ENCODE measurements around the gene KCNQ2.

KCNQ2 gene

DNA sequence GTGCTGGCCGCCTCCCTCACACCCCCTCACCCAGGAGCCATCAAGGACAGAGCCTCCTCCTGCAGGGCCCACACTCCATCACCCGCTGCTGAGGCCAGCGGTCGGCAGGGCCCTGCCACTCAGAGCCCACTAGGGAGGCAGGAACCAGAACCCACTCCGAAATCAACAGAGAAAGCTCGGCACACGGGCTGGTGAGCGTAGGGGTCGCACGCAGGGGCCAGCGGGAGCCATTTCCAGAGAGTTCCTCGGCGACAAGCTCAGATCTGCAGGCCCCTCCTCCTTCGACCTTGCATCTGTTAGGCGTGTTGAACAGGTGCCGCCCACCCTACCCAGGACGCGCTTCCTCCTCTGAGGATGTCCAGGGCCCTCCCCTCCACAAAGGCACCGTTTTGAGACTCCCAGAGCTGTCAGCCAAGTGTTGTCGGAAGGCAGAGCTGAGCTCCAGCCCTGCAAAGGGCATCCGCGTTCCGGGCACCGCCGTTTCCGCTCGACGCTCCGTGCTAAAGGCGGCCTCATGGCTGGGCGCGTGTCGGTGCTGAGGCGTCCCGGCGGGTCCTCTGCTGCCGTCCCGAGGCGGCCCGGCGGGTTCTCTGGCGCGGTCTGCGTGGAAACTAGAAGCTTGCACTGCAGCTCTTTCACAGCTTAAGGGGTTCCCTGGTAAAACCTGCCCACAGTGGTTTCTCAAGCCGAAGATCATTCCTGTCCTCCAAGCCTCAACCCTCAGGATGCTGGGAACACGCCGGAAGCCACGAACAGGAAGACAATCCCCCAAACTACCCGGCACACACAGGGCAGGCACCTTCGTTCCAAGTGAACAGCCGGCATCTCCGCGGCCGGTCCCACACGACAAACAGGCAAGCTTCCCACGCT is 6.8 kb downstream of the KCNQ2 start:
- DNase-seq (ENCODE audit: low read depth, low spot score) = no peak
- H3K4me3 ChIP-seq = no peak overlapping the region
- H3K9ac ChIP-seq (ENCODE audit: insufficient read length) = no peak overlapping the region
- no peaks in the 10 kb centered on the region for H3K36me3 ChIP-seq (ENCODE audit: insufficient read depth, low read length)
- no peak for TF ChIP-seq POLR2AphosphoS5 (IDR thresholded peaks at IDR 0.05; ENCODE audit: borderline replicate concordance, low read depth, low read length)
- no peak for TF ChIP-seq FOXP2 (optimal IDR thresholded peaks at IDR 0.05; ENCODE audit: control extremely low read depth, extremely low read length, insufficient read depth)
- TF ChIP-seq EZH2 (IDR thresholded peaks at IDR 0.05) = no peak
- no peak overlapping the region for H3K27ac ChIP-seq
- H3K9me3 ChIP-seq (ENCODE audit: low read depth, low read length) = no peaks in the 10 kb centered on the region

DNA sequence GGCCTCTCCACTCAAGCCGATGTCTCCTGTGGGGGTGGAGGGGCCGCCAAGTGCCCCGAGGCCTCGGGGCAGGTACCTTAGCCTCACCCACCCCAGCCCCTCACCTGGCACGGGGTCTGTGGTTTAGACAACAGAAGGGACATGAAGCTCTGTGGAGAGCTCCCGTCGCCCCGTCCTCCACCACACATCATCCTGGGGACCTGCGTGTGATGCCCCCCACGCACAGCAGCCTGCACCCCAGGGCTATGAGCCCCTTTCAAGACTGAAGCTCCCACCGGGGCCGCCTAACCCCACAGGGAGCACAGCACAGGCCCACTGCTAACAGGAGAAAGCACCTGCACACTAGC is 8.2 kb downstream of the KCNQ2 start:
- Histone ChIP-seq H3K4me3 (no peak overlapping the region), H3K27ac (no peak overlapping the region), H3K9me3 (ENCODE audit: low read depth, low read length) (no peaks in the 10 kb centered on the region), H3K36me3 (ENCODE audit: insufficient read depth, low read length) (no peaks in the 10 kb centered on the region), H3K9ac (ENCODE audit: insufficient read length) (no peak overlapping the region)
- TF ChIP-seq EZH2 (IDR thresholded peaks at IDR 0.05) (no peak), FOXP2 (optimal IDR thresholded peaks at IDR 0.05; ENCODE audit: control extremely low read depth, extremely low read length, insufficient read depth) (no peak)
- DNase-seq (ENCODE audit: low read depth, low spot score) = no peak

DNA sequence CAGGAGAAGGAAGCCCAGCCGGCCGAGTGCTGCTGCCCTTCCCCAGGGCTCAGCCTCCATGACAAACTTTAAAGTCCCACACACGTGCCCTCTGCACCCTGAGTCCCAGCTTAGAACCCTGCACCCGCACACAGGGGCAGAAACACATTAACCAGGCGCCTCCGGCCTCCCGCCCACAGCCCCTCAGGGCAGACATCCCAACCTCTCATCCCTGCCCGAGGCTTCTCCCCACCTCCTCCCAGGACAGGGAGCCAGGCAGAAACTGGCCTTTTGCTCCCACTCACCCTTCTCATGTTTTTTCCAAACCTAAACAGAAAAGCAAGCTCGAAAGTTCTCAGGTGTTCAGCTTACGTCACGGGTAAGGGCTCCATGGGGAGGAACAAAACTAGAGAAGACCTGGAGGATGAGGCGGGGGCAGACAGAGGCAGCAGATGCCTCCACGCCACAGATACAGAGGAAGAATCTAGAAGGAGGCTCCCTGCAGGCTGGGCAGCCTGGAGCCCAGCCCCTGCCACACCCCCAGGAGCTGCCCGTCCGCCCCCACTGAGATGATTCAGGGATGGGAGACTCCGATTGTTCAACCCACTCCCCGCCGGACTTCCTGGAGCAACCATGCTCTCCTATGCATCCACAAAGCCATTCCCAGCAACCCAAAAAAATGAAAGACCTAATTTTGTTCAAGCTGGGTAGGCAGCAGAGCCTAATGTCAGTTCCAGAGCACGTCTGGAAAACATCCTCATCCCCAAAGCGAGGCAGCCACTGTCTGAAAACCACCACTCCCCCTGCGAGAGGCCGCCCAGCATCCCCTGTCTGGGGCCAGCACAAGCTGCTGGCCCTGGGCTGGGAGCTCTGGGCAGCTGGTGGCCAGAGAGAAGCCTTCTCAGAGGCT is 8.8 kb downstream of the KCNQ2 start:
- H3K27ac ChIP-seq = no peak overlapping the region
- no peaks in the 10 kb centered on the region for H3K9me3 ChIP-seq (ENCODE audit: low read depth, low read length)
- TF ChIP-seq FOXP2 (optimal IDR thresholded peaks at IDR 0.05; ENCODE audit: control extremely low read depth, extremely low read length, insufficient read depth) = no peak
- TF ChIP-seq POLR2AphosphoS5 (IDR thresholded peaks at IDR 0.05; ENCODE audit: borderline replicate concordance, low read depth, low read length) = no peak
- TF ChIP-seq EZH2 (IDR thresholded peaks at IDR 0.05) = no peak
- no peak for DNase-seq (ENCODE audit: low read depth, low spot score)
- no peak overlapping the region for H3K9ac ChIP-seq (ENCODE audit: insufficient read length)
- H3K4me3 ChIP-seq = no peak overlapping the region
- H3K36me3 ChIP-seq (ENCODE audit: insufficient read depth, low read length) = no peaks in the 10 kb centered on the region

DNA sequence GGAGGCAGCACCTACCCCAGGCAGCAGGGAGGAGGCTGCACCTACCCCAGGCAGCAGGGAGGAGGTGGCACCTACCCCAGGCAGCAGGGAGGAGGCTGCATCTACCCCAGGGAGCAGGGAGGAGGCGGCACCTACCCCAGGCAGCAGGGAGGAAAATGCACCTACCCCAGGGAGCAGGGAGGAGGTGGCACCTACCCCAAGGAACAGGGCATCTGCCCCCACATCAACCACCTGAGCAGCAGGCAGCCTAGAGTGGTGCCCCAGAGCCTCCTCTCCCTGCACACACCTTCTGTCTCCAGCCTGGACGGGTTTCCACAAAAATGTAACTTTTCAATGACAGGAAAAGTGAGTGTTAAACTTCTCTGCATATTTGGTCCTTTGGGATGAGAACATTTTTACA is 10.2 kb downstream of the KCNQ2 start:
- H3K9me3 ChIP-seq (ENCODE audit: low read depth, low read length) = no peaks in the 10 kb centered on the region
- no peak for DNase-seq (ENCODE audit: low read depth, low spot score)
- H3K27ac ChIP-seq = no peak overlapping the region
- no peak overlapping the region for H3K4me3 ChIP-seq
- H3K36me3 ChIP-seq (ENCODE audit: insufficient read depth, low read length) = no peaks in the 10 kb centered on the region
- no peak for TF ChIP-seq FOXP2 (optimal IDR thresholded peaks at IDR 0.05; ENCODE audit: control extremely low read depth, extremely low read length, insufficient read depth)
- no peak for TF ChIP-seq POLR2AphosphoS5 (IDR thresholded peaks at IDR 0.05; ENCODE audit: borderline replicate concordance, low read depth, low read length)
- no peak for TF ChIP-seq EZH2 (IDR thresholded peaks at IDR 0.05)
- H3K9ac ChIP-seq (ENCODE audit: insufficient read length) = no peak overlapping the region

DNA sequence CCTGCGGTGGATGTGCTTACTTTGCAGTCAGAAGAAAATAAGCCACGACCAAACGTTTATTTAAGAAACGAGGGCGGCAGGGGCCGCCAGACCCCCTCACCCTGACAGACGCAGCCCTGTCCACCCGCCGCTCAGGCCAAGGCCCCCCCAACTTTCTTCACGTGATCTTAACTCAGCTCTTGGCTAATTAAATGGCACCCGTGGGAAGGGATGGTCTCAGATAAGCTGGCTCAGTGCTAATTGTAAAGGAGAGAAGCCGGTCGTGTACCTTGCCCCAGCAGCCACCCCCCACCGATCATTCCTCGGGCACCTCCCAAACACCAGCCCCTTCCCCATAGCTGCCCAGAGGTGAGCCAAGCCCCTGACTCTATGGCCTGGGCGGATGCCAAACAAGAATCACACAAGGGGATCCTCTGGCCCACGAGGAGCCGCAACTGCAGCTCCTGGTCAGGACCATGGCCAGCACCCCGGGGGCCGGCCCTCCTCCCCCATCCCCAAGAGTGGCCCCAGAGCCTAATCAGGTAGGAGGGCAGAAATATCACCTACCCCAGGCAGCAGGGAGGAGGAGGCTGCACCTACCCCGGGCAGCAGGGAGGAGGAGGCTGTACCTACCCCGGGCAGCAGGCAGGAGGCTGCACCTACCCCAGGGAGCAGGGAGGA is 11.2 kb downstream of the KCNQ2 start:
- no peak for DNase-seq (ENCODE audit: low read depth, low spot score)
- Histone ChIP-seq H3K9me3 (ENCODE audit: low read depth, low read length) (no peaks in the 10 kb centered on the region), H3K9ac (ENCODE audit: insufficient read length) (no peak overlapping the region), H3K27ac (no peak overlapping the region), H3K4me3 (no peak overlapping the region), H3K36me3 (ENCODE audit: insufficient read depth, low read length) (no peaks in the 10 kb centered on the region)
- TF ChIP-seq POLR2AphosphoS5 (IDR thresholded peaks at IDR 0.05; ENCODE audit: borderline replicate concordance, low read depth, low read length) = no peak
- no peak for TF ChIP-seq EZH2 (IDR thresholded peaks at IDR 0.05)
- no peak for TF ChIP-seq FOXP2 (optimal IDR thresholded peaks at IDR 0.05; ENCODE audit: control extremely low read depth, extremely low read length, insufficient read depth)

DNA sequence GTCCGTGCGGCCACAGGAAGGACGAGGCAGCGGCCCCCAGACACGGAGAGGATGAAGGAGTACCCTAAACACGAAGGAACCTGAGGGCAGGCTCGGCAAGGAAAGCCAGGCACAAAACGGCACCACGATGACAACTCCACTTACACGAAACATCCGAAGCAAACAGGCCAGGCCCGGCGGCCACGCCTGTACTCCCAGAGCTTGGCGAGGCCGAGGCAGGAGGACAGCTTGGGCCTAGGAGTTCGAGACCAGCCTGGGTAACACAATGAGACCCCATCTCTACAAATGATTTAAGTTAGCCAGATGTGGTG is 13.4 kb downstream of the KCNQ2 start:
- Histone ChIP-seq H3K9ac (ENCODE audit: insufficient read length) (no peak overlapping the region), H3K9me3 (ENCODE audit: low read depth, low read length) (no peaks in the 10 kb centered on the region), H3K4me3 (no peak overlapping the region), H3K27ac (no peak overlapping the region), H3K36me3 (ENCODE audit: insufficient read depth, low read length) (no peaks in the 10 kb centered on the region)
- TF ChIP-seq FOXP2 (optimal IDR thresholded peaks at IDR 0.05; ENCODE audit: control extremely low read depth, extremely low read length, insufficient read depth) (no peak), EZH2 (IDR thresholded peaks at IDR 0.05) (no peak), POLR2AphosphoS5 (IDR thresholded peaks at IDR 0.05; ENCODE audit: borderline replicate concordance, low read depth, low read length) (no peak)
- DNase-seq (ENCODE audit: low read depth, low spot score) = no peak

DNA sequence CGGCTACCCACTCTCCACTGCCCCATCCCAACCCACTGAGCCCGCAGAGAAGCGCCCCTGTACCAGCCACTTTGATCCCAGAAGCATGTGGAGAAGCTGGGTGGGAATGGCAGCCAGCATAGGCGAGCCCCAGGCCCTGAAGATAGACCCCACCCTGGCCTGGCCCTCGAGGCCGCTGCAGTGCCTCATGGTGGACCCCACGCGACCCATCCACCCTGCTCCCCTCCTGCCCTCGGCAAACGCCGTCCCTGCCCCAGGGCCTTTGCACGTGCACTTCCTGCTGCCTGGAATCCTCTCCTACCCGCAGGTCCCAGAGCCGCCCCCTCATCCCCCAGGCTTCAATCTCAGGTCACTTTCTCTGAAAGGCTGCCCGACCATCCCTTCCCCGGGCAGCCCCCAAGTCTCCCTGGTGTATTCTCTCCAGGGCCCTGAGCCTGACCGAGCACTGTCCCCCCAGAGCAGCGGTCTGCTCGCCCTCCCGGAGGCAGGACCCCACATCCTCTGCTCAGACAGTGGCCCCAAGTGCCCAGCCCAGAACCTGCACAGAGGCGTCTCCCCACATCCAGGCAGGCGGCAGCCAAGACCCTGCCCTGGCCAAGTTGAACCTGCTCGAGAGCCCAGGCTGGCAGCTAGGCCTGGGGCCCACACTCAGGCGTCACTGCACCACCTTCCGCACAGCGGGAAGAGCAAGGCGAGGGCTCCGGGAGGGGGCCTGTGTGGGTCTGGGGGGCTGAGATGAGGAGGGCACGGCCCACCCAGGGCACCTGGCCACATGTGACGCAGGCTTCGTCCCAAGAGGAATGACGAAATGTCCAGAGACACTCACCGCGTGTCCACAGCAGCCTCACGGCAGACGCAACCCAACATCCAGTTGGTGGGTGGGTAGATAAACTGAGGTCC is 14.0 kb downstream of the KCNQ2 start:
- H3K4me3 ChIP-seq = no peak overlapping the region
- no peak for TF ChIP-seq EZH2 (IDR thresholded peaks at IDR 0.05)
- TF ChIP-seq FOXP2 (optimal IDR thresholded peaks at IDR 0.05; ENCODE audit: control extremely low read depth, extremely low read length, insufficient read depth) = no peak
- no peak for TF ChIP-seq POLR2AphosphoS5 (IDR thresholded peaks at IDR 0.05; ENCODE audit: borderline replicate concordance, low read depth, low read length)
- H3K27ac ChIP-seq = no peak overlapping the region
- H3K36me3 ChIP-seq (ENCODE audit: insufficient read depth, low read length) = no peaks in the 10 kb centered on the region
- DNase-seq (ENCODE audit: low read depth, low spot score) = no peak
- no peak overlapping the region for H3K9ac ChIP-seq (ENCODE audit: insufficient read length)
- H3K9me3 ChIP-seq (ENCODE audit: low read depth, low read length) = no peaks in the 10 kb centered on the region
